Head of caudate nucleus (tissue), 42 donors: ENCODE measurements around the gene MEGF10.

Source experiments
- DNase-seq, 42 donors: peaks; one replicate each; pipeline versions ENCODE4 v3.0.0 to v3.0.0-alpha.2; 2020 to 2021; ENCODE audit warnings: mixed read lengths in 7 of 42
- intact Hi-C: fragments of 100-400 bp; cut with DNase I; formaldehyde crosslinking; loops from one replicate; pipeline ENCODE4 v1.15.0; 2022

The MEGF10 gene

DNA sequence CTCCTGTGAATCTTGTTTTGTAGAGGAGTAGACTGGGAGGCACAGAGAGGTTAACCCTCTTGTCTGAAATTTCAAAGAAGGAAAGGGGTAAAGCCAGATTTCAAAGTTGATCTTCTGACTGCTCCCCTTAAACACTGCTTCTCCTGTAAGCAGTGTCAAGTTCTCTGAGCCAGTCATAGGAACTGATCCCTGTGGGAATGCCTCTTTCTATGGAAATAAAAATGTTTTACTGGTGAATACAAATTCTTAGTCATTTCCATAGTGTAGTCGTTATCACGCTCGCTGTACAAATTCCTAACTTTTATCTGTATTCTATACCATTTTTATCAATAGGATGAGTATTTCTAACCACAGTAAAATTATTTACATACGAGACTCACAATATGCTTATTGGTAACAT, 160.5 kb downstream of the MEGF10 start:
- DNase-seq, result no peak
- intact Hi-C loops, result no loop called here

DNA sequence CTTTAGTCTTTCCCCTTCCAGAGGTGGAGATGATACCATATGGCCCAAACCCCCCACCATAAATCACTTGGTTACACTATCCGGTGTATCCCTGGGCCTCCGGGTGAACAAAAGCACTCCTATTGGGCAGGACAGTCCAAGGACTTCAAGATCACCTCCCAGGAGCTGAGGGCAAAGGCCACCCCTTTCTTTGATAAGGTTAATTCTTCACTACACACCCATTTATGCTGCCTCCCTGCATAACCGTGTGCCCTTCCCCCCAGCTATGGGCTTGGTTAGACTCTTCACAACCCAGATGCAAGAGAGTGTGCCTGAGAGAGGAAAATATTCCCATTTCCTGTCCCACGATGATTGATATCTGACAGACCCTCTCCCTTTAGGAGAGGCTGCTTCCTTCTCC, 162.0 kb downstream of the MEGF10 start:
- DNase-seq, result no peak
- intact Hi-C loops, result no loop called here

DNA sequence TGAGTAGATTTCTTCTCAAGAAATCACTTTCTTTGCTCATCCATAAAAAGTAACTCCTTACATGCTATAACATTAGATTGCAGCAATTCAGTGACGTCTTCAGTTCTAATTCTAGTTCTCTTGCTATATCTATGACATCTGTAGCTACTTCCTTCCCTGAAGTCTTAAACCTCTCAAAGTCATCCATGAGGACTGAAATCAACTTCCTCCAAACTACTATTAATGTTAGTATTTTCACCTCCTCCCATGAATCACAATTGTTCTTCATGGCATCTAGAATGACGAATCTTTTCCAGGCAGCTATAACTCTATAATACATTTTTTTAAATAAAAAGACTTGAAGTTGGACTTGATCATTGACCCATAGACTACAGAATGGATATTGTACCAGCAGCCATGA, 180.6 kb downstream of the MEGF10 start:
- intact Hi-C loops, result no loop called here
- DNase-seq, result no peak

DNA sequence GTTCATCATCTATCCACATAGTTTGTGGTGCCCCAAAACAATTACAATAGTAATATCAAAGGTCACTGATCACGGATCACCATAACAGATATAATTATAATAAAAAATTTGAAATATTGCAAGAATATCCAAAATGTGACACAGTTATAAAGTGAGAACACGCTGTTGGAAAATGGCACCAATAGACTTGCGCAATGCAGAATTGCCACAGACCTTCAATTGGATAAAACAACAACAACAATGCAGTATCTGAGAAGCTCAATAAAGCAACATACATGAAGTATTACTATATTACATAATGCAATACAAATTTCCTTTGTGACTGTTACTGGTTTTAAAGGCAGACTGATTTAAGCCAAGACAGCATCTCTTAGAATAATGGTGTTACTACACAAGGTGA, 182.1 kb downstream of the MEGF10 start:
- DNase-seq, result no peak
- intact Hi-C loops, result no loop called here

DNA sequence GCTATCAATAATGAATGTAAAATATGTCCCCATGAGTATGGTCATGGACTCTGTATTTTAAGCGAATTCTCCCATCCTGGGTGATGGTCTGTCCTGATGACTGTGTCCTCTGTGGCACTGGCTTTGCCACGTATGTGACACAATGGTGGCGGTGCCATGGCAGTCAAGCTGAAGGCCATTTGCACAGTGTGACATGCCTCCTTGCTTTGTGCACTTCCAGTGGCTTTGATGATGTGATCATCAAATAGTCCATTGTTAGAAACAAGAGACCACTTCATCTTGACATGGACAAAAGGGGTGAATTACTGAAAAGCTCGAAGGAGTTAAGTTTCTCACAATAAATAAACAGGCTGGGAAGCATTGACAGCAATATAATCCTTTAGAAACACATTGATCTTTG, 195.9 kb downstream of the MEGF10 start:
- peak in 25 of 42 donors; percentile 11 to 58 (median 21) for DNase-seq
- intact Hi-C loops, result no loop called here

DNA sequence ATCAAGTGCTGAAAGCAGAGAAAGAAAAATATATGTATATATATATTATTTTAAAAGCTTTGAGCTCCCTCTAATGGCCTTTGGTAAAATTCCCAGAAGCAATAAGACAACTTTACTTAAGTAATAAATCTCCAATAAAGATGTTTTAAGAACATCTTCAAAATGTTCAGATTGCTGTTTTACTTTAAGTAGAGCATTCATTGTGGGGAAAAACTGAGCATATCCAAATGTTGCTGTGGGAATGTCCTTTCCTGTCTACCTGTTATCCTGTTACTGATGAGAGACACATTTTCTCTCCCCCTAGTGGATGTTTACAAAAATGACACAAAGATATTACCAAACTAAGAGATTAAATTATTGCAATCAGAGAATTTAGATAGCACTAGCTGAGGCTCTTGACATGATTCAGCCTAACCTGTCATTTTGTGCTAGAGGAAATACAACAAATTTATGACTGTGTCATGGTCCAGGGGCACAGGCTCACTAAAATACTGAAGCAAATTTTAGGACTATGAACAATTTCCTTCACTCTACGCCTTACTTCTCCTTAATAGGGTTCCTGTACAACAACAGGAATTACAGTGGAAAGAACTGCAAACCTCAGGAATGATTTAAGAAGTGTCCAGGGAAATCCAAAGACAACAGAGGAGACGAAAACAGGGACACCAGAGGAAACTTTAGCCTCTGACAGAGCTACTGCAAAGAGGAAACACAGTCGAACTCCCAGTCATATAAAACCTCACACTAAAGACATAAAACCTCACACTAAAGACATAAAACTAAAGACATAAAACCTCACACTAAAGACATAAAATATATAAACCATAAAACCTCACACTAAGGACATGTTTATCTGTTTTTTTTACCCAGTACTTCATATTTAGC, 202.5 kb downstream of the MEGF10 start:
- intact Hi-C loops, result loop anchor here (5.0 to 10.0 kb wide), 2 partner anchors 48 to 201 kb away; partner anchors contain the start of gene MEGF10
- DNase-seq, result peak in 1 of 42 donors; percentile 24

DNA sequence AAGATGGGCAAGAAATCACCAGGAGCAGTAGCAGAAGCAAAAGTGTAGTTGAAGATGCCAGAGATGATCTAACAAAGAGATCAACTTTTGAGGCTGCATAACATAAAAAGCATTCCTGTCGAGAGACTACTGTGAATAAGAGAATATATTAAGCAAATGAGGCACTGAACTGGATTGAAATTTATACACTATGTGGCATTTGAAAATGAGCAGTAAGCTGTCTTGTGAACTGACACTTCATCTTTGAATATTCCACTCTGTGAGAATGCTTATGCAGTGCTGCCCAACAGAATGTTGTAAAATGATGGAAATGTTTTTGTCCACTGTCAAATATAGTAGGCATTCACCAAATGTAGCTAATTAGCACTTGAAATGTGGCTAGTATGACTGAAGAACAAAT, 208.0 kb downstream of the MEGF10 start:
- intact Hi-C loops, result loop anchor here (10.0 kb wide), 1 partner anchor 54 kb away; no protein-coding TSS in a partner anchor

DNA sequence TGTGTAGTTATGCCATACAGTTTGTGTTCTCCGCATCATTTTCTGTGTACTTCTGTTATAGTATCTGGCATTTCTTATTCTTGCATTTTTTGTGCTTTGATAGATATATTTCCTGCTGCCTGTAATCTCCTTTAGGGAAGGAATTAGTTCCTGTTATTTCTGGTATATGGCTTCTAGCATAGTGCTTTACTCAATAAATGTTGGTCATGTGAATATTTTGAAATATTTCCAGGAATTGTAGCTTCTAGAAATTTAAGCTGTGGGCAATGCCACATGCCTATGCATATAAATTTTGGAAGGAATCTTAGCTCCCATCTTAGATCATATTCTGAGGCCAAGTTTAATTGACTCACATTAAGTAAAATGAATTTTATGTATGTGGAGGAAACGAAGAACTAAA, 215.3 kb downstream of the MEGF10 start:
- DNase-seq, result no peak
- intact Hi-C loops, result no loop called here

More for the DNA sequence above, 208.0 kb downstream of the MEGF10 start:
- DNase-seq, result no peak

DNA sequence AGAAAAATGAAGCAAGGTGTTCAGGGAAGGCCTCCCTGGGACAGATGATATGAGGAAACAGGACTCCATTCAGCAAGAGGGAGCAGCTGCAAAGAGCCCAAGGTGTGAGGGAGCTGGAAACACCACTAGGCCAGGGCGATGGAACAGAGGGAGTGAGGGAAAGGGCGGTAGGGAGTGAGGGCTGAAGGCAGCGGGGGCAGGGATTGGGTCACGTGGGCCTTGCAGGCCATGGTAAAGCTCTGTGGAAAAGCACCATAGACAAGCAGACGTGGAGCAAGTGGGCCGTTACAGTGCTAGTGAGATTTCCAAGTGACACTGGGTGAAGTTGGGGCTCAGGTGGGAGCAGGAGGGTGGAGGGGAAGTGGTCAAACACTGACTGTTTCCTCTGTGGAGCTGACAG, 216.0 kb downstream of the MEGF10 start:
- DNase-seq, result no peak
- intact Hi-C loops, result no loop called here

DNA sequence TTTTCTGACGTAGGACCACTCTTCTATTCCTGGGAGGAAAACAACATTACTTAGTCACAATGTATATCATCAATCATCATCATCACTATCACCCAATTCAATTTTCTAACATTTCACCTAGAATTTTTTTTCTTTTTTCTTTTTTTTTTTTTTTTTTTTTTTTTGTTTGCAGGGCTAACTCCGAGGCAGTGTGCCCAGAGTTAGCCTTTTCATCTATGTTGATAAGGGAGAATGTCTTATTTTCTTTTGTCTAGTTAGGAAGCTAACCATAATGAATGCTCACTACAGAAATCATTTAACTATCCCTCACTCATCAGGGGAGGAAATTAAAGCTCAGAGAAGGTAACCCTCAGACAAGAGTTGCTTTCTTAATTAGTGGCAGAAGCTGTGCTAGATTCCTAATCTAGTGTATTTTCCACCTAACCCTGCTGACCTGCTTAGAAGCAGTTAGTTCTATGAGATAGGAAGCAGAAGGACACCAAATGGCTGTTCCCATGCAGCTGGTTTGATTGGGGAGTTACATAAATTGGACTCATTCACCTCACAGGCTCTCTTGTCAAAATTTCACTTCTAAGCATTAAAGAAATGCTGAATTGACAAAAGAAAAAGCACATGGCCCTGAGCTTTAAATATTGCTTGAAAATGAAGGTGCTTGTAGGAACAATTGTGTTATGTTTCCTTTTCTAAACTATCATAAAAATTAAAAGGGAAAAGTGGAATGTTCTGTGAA, 218.2 kb downstream of the MEGF10 start:
- intact Hi-C loops, result no loop called here
- DNase-seq, result no peak
